HG03442 (cell line): ENCODE data around the gene RPRD2.
"Not testable (repeated sequence)": the region's sequence is repeated elsewhere in the genome, so short reads cannot be mapped to it uniquely, and the experiment has no call there.

Experiments
- ATAC-seq: cut with Tn5 transposase; IDR thresholded peaks from one replicate; pipeline ENCODE4 v1.9.1; 2021; ENCODE audit warnings: mild to moderate bottlenecking, moderate library complexity; ENCODE audit not compliant: unreplicated experiment

RPRD2 gene

DNA sequence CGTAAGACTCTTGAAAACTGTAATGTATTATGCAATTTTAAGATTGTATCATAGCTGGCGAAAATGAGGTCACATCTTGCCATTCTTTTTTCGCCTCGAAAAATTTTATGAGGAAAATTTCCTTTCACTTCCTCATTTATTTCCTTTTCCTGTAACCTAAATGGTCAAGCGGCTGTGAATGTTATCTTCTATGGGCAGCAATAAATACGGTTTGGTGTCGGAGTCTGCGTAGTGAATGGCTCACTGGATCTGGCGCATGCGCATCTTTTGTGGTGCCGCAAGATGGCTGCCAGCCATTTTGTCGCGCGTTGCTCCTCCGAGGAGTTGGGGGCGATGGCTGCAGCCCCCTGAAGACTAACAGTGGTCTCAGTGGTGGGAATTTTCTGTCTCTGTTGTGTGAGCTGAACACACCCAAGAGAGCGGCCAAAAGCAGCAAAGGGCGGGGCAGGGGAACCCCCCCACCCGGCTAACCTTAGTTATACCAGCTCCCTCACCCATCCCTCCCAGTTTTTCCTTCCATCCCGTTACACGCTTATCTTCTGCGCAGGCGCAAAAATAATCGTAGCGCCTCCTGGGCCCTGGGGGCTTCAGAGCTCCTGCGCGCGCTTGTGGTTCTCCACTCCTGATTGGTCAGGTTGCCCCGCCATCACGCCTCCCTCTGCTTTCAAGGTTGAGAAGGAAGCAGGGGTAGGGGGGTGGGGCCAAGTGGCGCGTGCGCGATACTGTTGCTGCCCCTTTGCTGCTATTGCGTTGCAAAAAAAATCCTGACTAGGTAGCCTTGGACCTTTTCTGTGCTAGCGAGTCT is at the start of gene RPRD2:
Gene RPRD2 (plus strand): TSS at position 722 of the 805 bp plus-strand sequence. CDS start 568 bp downstream, outside the sequence.
- ATAC-seq, result peak; percentile 76

DNA sequence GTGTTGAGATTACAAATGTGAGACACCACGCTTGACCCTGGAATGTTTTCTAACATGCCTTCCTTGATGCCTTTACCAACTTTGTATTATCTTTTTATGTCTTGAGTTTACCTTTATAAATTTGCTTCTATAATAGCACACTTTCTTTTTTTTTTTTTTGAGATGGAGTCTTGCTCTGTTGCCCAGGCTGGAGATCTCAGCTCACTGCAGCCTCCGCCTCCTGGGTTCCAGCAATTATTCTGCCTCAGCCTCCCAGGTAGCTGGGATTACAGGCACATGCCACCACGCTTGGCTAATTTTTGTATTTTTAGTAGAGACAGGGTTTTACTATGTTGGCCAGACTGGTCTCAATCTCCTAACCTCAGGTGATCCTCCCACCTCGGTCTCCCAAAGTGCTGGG is 49.3 kb upstream of the RPRD2 start:
- ATAC-seq, result not testable (repeated sequence)

DNA sequence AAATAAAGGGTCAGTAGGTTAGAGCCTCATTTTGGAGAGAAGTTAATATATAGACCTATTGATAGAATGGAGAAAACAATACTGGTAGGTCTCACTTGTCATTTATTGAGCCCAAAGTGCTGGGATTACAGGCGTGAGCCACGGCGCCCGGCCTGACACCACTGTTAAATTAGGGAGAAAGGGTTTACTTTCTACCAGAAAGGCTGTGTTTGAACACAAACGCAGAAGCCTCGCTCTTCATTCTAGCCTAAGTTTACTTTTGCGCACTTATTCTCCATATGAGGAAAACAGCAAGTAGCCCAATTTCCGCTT is 43.3 kb upstream of the RPRD2 start:
- no peak for ATAC-seq

DNA sequence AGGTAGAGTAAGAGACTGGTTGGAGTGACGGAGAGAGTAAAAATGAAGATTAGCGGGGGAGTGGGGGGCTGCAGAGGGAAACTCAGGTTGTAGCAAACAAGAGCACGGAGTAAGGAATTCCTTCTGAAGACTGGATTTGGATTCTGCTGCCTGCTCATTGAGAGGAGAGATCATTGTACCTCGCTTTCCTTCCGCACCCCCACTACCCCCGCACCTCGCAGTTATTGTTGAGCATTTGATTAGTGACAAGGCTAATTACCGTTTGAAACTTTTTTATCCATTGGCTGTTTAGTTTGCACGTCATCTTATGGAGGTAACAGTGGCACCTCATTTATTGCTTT is 42.2 kb upstream of the RPRD2 start:
- no peak for ATAC-seq

DNA sequence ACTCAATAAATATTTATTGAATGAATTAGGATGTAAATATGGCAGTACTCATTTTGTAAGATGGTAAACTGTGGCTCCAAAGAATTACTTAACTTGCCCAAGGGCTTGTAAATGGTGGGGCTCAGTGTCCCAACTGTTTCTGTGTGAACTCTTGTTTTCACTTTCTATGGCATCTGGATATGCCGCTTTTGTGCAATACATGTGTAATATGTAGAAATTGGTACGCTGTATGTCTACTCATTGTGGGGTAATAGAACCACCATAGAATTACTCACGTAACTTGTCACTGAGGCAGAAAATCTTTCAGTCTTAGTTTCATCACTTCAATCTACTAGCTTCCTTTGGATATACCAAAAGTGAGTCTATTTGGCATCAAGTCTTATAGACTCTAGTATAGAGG is 41.6 kb upstream of the RPRD2 start:
- no peak for ATAC-seq

DNA sequence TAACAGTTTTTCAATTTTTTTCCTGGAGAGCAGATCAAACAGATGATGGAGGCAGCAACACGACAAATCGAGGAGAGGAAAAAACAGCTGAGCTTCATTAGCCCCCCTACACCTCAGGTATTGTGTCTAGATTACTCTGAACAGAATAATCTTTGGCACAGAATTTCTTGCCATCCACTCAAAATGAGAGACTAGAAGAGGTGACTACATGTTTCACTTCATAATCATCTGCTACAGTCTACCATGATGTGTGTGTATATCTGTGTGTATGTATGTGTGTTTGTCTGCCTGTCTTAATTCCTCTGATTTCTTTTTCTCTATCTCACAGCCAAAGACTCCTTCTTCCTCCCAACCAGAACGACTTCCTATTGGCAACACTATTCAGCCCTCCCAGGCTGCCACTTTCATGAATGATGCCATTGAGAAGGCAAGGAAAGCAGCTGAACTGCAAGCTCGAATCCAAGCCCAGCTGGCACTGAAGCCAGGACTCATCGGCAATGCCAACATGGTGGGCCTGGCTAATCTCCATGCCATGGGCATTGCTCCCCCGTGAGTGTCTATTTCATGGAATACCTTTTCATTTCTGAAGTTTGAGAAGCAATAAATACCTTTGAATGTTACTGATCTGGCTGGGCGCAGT is 31.2 kb upstream of the RPRD2 start:
- no peak for ATAC-seq

DNA sequence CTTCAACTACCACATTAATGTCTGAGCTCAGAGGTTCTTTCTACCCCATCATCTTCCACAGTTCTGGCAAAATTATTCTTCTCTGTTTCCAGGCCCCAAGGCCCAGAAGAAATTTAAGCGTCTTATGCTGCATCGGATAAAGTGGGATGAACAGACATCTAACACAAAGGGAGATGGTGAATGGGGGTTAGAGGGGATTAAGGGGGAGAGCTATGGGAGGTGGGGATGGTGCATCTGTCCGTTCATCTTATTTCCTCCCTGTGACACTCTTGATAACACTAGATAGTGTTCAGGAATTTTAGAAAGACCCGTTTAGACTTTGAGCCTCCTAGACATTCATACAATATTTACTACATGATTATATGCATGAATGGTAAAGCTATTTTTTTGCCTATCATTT is 17.6 kb upstream of the RPRD2 start:
- ATAC-seq, result no peak

DNA sequence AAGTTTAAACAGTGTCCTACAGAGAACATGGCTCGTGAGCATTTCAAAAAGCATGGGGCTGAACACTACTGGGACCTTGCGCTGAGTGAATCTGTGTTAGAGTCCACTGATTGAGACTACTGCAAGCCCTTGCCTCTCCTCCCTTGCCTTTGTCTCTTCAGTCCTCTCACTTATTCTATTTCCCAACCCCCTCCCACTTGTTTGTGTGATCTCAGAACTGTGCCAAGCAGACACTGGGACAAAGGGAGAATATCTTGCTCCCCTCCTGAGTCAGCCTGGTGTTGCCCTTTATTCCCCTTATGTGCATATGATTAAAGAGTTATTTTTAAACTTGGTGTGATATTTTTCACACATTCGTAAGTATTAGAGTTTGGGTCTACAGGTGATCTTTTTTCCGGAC is 11.1 kb upstream of the RPRD2 start:
- ATAC-seq, result no peak

DNA sequence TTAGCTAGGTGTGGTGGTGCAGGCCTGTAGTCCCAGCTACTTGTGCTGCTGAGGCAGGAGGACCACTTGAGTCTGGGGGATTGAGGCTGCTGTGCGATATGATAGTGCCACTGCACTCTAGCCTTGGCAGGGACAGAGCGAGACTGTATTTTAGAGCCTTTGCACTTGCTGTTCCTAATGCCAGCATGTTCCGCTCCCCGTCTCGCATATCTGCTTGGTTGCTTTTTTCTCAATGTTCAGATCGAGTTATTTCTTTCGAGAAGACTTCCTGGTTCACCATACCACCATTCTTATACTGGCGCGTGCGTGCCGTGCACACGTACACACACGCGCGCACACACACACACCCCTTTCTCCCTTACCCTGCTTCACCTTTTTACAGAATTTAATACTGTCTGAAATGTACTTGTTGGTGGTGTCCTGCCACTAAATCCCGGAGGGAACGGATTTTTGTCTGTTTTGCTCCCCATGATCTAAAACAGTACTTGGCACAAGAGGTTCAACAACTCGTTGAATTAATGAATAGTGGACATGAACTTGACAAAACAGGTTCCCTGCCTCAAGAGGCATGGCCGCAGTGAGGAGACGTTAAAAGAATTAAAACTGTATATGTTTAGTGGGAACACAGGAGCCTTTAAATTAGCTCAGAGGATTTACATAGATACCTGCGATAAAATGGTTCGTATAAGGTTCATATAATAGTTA is 1.1 kb upstream of the RPRD2 start:
- no peak for ATAC-seq

DNA sequence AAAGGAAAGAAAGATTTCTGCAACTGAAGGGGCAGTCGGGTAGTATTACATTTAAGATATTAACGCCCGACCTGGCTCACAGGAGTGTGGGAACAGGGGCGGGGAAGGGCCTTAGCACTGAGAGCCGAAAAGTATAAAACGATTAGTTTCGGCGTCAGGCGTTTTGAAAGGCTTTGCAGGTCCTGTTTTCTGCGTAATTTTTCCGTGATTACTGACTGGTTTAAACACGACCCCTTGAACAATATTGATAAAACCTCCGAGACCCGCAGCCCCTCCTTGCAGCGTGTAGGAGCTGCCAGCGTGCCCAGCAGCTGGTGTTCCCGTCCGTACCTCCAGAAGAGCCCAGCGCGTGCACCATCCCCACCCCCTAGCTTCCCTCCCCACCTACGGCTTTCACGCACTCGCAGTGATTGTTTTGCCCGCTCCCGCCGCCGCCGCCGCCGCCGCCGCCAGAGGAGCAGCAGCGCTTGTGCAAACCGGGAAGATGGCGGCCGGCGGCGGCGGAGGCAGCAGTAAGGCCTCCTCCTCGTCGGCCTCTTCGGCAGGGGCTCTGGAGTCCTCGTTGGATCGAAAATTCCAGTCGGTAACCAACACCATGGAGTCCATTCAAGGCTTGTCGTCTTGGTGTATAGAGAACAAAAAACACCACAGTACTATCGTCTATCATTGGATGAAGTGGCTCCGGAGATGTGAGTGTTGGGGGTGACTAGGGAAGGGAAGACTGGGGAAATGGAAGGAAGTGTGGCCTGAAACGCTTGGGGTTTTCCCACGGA is 470 bp downstream of the RPRD2 start:
- ATAC-seq, result peak; percentile 22

DNA sequence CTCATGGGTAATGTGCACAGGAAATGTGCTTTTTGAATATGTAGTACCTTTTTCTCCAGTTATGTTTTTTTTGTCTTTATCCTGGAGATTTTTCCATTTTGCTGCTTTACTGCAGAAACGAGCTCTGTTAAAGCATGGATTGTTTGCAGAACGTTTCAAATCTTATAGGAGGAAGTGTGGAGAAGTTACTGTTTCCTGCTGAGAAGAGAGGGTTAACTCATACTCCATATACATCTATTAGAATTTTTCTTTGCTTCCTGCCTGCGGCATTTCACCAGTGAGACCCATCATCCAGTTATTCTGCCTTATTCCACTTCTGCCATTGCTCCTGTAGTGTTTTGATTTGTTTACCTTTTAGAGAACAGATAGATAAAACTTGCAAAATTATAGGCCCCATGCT is 2.0 kb downstream of the RPRD2 start:
- ATAC-seq, result no peak

DNA sequence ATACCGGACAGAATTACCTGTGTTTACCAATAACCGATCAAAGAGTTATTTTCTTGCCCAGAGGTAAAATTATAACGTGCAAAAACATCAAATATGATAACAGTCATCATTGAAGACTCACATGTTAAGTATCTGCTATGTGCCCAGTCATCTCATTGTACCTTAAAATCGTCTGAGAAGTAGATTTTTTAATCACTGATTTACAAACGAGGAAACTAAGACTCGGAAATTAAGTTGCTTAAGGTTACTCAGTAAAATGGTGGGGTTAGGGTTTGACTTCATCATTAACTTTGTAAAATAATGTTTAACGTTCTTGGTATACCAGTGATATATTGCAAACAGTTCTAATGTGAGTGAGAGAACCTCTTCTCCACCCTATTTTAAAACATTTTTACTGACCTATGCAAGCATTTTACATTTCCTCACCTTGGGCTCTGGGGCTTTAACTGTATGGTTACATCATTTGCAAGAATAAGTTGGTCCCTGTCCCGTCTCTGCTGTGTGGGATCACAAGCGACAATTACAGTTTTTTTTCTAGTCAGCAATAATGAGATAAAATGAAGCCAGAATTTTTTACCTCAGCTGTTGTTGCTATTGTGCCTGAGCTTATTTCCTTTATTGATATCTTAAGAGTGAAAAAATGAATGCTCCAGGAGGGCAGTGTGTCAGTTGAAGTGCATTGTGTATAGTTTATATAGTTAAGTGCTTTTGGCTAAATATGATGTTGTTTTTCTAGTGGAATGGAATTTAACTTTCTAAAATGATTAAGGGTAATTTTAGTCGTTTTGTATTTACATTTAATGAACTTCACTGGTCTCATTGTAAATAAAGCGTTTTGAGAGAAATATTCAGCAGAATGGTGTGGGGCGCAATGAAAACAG is 2.7 kb downstream of the RPRD2 start:
- ATAC-seq, result no peak

DNA sequence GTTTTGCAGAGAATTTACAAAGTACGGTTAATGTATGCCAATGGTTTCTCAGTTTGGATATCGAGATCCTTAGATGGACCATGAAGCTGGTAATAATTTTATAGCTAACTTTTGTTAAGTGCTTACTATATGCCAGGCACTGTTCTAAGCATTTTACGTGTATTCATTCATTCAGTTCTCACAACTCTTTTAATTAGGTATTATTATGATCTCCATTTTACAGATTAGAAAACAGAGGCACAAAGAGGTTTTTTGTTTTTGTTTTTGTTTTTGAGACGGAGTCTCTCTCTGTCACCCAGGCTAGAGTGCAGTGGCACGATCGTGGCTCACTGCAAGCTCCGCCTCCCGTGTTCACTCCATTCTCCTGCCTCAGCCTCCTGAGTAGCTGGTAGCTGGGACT is 7.2 kb downstream of the RPRD2 start:
- no peak for ATAC-seq

DNA sequence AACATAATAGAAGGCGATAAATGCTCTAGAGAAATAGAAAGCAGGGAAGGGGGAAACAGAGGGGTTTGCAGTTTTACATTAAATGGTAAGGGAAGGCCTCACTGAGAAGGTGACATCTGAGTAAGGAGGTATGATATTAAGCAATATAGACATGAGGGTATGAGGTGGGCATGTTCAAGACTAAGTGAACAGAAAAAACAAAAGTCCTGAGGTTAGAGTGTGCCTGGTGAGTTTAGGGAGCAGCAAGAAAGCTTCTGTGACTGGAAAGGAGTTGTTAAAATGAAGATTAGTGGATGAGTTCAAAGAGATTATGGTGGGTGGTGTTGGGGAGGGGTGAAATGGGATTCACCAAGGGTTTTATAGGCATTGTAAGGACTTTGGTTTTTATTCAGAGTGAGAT is 8.6 kb downstream of the RPRD2 start:
- no peak for ATAC-seq

DNA sequence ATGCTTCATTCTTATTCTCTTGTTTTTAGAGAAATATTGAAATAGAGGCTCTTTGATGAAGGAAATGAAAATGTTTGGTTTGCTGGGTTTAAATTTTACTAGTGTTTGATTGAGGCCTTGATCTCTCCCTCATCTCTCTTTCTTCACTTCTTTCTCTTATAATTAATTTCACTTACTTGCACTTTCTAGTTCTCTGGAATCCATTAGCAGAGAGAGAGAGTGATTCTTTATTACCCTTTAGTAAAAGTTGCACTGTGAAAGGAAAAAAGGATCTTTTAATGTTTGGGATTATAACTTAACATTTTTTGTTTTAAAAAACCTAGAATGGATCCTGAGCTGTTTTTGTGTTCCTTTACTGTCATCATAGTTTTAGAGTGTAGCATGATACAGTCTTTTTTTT is 12.2 kb downstream of the RPRD2 start:
- no peak for ATAC-seq

DNA sequence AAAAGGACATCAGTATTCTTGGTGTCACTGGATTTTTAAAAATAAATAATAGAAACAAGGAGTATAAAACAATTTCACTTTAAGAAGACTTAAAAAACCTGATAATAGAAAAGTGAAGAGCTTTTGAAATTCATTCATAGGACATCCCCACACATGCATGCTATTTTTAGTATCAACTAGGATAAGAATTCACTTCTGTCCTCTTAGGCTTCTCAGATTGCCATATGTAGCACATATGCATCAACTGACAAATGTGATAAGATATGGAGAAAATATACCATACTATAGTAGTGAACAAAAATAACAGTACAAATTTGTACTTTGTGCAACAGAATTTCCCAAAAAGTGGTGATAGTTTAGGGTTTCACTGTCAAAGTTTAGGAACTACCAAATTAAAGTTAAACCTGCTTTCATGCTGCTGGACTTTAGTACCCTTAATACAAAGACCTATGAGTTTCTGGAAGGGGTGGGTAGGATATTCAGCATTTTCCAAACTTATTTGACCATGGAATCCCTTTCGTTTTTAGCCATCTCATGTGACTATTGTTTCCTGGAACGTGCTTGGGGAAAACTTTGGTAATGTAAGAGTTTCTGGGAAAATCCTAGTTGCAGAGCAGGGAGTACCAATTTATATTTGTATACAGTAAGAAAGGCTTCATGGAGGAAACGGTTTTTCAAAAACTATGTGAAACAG is 19.8 kb downstream of the RPRD2 start:
- ATAC-seq, result no peak

DNA sequence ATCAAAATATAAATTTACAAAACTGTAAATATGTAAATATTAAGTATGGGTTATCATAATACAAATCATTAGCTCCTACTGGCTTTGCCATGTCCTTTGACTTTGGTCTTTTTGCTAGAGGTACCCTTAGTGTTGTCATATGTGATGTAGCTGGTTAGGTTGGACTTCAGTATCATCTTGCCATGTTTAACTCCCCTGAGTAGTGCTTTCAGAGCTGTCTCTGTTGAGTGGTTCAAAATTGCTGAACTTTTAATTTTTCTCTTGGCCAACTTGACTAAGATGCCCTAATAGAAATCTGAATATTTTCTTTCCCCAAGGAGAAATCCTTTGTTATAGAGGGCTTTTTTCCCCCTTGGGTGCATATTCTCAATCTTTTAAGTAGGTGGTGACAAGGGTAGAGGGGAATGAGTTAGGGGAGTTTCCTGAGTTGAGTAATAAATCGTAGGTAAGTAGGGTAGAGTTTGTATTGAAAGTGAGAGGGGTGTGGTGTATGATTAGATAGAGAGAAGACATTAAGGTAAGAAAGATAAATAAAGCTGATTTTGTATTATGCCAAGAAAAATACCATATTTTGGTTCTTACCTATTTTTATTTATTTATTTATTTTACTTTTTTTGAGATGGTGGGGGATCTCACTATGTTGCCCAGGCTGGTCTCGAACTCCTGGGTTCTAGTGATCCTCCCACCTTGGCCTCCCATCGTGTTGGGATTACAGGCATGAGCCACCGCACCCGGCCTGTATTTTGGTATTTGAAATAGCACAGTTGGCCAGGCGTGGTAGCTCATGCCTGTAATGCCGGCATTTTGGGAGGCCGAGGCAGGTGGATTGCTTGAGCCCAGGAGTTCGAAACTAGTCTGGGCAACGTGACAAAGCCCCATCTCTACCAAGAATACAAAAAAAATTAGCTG is 21.8 kb downstream of the RPRD2 start:
- no peak for ATAC-seq

DNA sequence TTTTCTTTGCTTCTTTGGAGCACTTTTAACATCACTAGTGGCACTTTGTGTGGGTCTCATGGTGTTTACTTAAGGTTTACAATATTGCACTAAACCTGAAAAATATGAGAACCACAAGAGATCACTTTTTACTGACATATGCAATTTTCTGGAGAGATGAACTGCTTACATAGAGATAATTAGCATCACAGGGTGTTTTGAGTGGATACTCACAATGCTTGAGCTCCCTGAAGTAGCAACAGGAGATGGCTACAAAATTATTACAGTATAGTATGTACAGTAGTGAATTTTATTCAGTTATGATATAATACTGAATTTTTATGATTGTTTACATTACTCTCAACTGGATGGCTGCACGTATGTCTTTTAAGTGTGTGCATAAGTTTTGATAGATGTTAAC is 22.6 kb downstream of the RPRD2 start:
- ATAC-seq, result no peak

DNA sequence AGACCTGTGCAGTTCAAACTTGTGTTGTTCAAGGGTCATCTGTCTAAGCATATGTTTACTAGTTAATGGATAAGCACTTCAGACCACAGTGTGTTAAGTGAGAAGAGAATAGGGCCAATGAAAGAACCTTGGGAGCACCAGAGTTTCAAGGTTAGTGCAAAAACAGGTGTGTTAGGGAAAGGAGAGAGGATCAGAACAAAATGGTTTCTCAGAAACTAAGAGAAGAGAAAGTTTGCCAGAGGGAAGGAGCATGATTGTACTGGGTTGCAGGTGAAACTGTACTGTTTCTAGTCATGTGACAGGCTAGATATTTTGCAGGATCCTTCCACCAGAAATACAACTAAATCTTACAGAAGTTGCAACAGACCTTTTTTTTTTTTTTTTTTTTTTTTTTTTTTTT is 23.3 kb downstream of the RPRD2 start:
- ATAC-seq, result no peak
